B cell (primary cell): ENCODE measurements around the gene KCNH8. TPM values are rescaled to one million over a fixed set of nuclear protein-coding genes. Genes with fewer than 3 reads are reported as not detected.

ENCODE experiments used
- ATAC-seq: fragments of 200-7000 bp; cut with Tn5 transposase; one replicate; pipeline ENCODE4 v1.10.0; 2021; ENCODE audit warnings: low read depth, mild to moderate bottlenecking, moderate number of reproducible peaks, moderate library complexity
- CTCF ChIA-PET: fragments of 350-600 bp; sonication (Branson Sonifier 250); formaldehyde crosslinking; loops from one replicate; lab custom pipeline; 2021; ENCODE audit warnings: antibody characterized with exemption, inconsistent platforms; lab: Charles Lee
- POLR2A ChIA-PET: fragments of 350-600 bp; sonication (Branson Sonifier 250); formaldehyde crosslinking; loops from one replicate; lab custom pipeline; 2021; ENCODE audit warnings: antibody characterized with exemption; lab: Charles Lee
- DNase-seq: peaks from one replicate; pipeline ENCODE4 v3.0.0; 2013
- H2AFZ ChIP-seq: 2 replicates; pipeline ENCODE4 v1.6.1; 2012; ENCODE audit warnings: mild to moderate bottlenecking, low read depth, low read length; ENCODE audit not compliant: insufficient read depth, poor library complexity, severe bottlenecking
- H3K27ac ChIP-seq, 2 donors: 1 replicate in 1 of 2; 2 replicates in 1 of 2; pipeline ENCODE4 v1.5.1; 2012 to 2013; ENCODE audit warnings: low read length in 2 of 2, mild to moderate bottlenecking in 2 of 2, moderate library complexity in 1 of 2
- H3K27me3 ChIP-seq, 4 experiments: fragments of 200-600 bp in 1 of 4; sonication (generic) in 1 of 4; replicated peaks in 1 of 4; 1 replicate in 2 of 4; 2 replicates in 2 of 4; pipeline versions ENCODE4 v1.6.1 to v1.7.0; 2013 to 2016; ENCODE audit warnings: low read length in 3 of 4, mild to moderate bottlenecking in 2 of 4, mixed read lengths in 1 of 4, moderate library complexity in 1 of 4; ENCODE audit not compliant: insufficient read depth in 4 of 4, control insufficient read depth in 3 of 4; ENCODE audit errors: control extremely low read depth in 1 of 4
- H3K36me3 ChIP-seq, 2 experiments: replicated peaks in 1 of 2; 1 replicate in 1 of 2; 2 replicates in 1 of 2; pipeline versions ENCODE4 v1.6.1 to v1.7.1; 2013; ENCODE audit warnings: low read length in 1 of 2; ENCODE audit not compliant: insufficient read depth in 2 of 2, control insufficient read depth in 1 of 2; ENCODE audit errors: control extremely low read depth in 1 of 2, extremely low read depth in 1 of 2
- H3K4me1 ChIP-seq, 2 donors: fragments of 200-600 bp in 1 of 2; sonication (generic) in 1 of 2; 1 replicate in 1 of 2; 2 replicates in 1 of 2; pipeline versions ENCODE4 v1.5.1 to v1.6.1; 2013 to 2017; ENCODE audit warnings: low read length in 2 of 2; ENCODE audit not compliant: control insufficient read depth in 2 of 2, insufficient read depth in 2 of 2
- H3K4me2 ChIP-seq: replicated peaks from 2 replicates; pipeline ENCODE3; 2012; ENCODE audit warnings: mild to moderate bottlenecking, low read depth, low read length; ENCODE audit not compliant: poor library complexity, severe bottlenecking
- H3K4me3 ChIP-seq, 5 experiments: fragments of 200-600 bp in 1 of 5; sonication (generic) in 1 of 5; 1 replicate in 3 of 5; 2 replicates in 2 of 5; pipeline versions ENCODE4 v1.5.1 to v1.7.0; 2011 to 2016; ENCODE audit warnings: low read length in 4 of 5, mild to moderate bottlenecking in 4 of 5, low read depth in 2 of 5, control low read depth in 1 of 5, moderate library complexity in 1 of 5; ENCODE audit not compliant: insufficient read depth in 1 of 5; ENCODE audit errors: control extremely low read depth in 1 of 5, extremely low read depth in 1 of 5
- H3K79me2 ChIP-seq: fragments of 200-600 bp; sonication (generic); one replicate; pipeline ENCODE4 v1.6.0; 2016; ENCODE audit warnings: low read length; ENCODE audit not compliant: control insufficient read depth, insufficient read depth
- H3K9ac ChIP-seq: fragments of 200-600 bp; sonication (generic); 2 replicates; pipeline ENCODE4 v1.6.1; 2017; ENCODE audit warnings: mild to moderate bottlenecking, low read length, moderate library complexity
- H3K9me3 ChIP-seq, 3 donors: one replicate each; pipeline versions ENCODE4 v1.6.1 to v1.7.1; 2013; ENCODE audit warnings: low read length in 2 of 3; ENCODE audit not compliant: control insufficient read depth in 2 of 3, insufficient read depth in 1 of 3; ENCODE audit errors: control extremely low read depth in 1 of 3
- H4K20me1 ChIP-seq: 2 replicates; pipeline ENCODE4 v1.6.0; 2012; ENCODE audit warnings: mild to moderate bottlenecking, low read length; ENCODE audit not compliant: insufficient read depth, control insufficient read depth, poor library complexity, severe bottlenecking
- H3K27ac Mint-ChIP-seq: one replicate; pipeline ENCODE4 v1.8.0; 2021; ENCODE audit warnings: mixed read lengths
- H3K27me3 Mint-ChIP-seq: one replicate; pipeline ENCODE4 v1.8.0; 2021; ENCODE audit warnings: mixed read lengths
- H3K4me1 Mint-ChIP-seq: one replicate; pipeline ENCODE4 v1.8.0; 2021; ENCODE audit warnings: mixed read lengths
- H3K4me3 Mint-ChIP-seq: one replicate; pipeline ENCODE4 v1.8.0; 2021; ENCODE audit warnings: mixed read lengths
- H3K9me3 Mint-ChIP-seq: one replicate; pipeline ENCODE4 v1.8.0; 2022; ENCODE audit warnings: mixed read lengths; ENCODE audit not compliant: insufficient read depth
- CTCF ChIP-seq: fragments of 200-600 bp; IDR thresholded peaks from one replicate; pipeline ENCODE4 v1.8.0; 2022; ENCODE audit warnings: antibody characterized with exemption, mild to moderate bottlenecking
- EZH2 ChIP-seq: IDR thresholded peaks from 2 replicates; pipeline ENCODE4 v1.6.1; 2012; ENCODE audit warnings: borderline replicate concordance, low read depth, mild to moderate bottlenecking, moderate library complexity, low read length; ENCODE audit not compliant: insufficient read depth, poor library complexity, severe bottlenecking
- WGBS: methylation state at CpG from one replicate; pipeline ENCODE4 v1.1.5; 2013; ENCODE audit warnings: missing lambda C conversion rate; ENCODE audit not compliant: insufficient coverage; 5-methylcytosine and 5-hydroxymethylcytosine counted together
- intact Hi-C: fragments of 100-400 bp; cut with micrococcal nuclease; formaldehyde crosslinking; loops from one replicate; pipeline ENCODE4 v1.10.0; 2022
- polyA plus RNA-seq: library from polyadenylated mRNA; depleted of rRNA; stranded (reverse); fragments of >200 nt; gene quantifications from 2 replicates; pipeline ENCODE4 v1.2.3, GENCODE V29; 2012
- total RNA-seq, 2 donors: library from RNA; stranded (reverse); fragments of 120-200 nt in 1 of 2; gene quantifications; 1 replicate in 1 of 2; 2 replicates in 1 of 2; pipeline versions ENCODE4 v1.2.3 to v1.2.4, GENCODE V29; 2013 to 2022

The KCNH8 gene
- total and polyA plus RNA-seq, 2 donors (not counting 1 experiment from before 2014, with no cell fraction given), result 4.0 to 12.7 TPM

GRCh38 chr3:19399356-19399755 lies 251.0 kb downstream of the KCNH8 start:
- H3K4me1 Mint-ChIP-seq, result peaks cover 33% of the 10 kb centered on the region

GRCh38 chr3:19399836-19400235 lies 251.5 kb downstream of the KCNH8 start:
- Mint-ChIP-seq H3K27me3 (no peaks in the 10 kb centered on the region), H3K9me3 (no peaks in the 10 kb centered on the region), H3K4me1 (peaks cover 31% of the 10 kb centered on the region), H3K27ac (no peak overlapping the region), H3K4me3 (no peak overlapping the region)
- Histone ChIP-seq H3K9ac (no peak overlapping the region), H3K9me3 (no peaks in the 10 kb centered on the region), H3K4me2 (no peak overlapping the region), H3K27ac (no peak overlapping the region), H4K20me1 (no peaks in the 10 kb centered on the region), H3K36me3 (peaks cover 0 to 3% of the 10 kb centered on the region in 2 experiments), H2AFZ (no peak overlapping the region), H3K4me3 (no peak overlapping the region), H3K27me3 (no peaks in the 10 kb centered on the region), H3K79me2 (no peaks in the 10 kb centered on the region), H3K4me1 (peaks cover 14 to 26% of the 10 kb centered on the region in 2 donors)
- no peak for ATAC-seq
- CTCF ChIA-PET, result interaction anchor here (0.8 kb wide), 1 partner anchor 37 kb away, joined by 5 read pairs; no protein-coding TSS in a partner anchor
- DNase-seq, result no peak
- intact Hi-C loops, result no loop called here
- TF ChIP-seq EZH2 (no peak), CTCF (no peak)
- 78% methylated on average over 1 of the region's 2 CpGs for WGBS
- POLR2A ChIA-PET, result interaction anchor here (0.6 kb wide), 1 partner anchor 105 kb away, joined by 5 read pairs; no protein-coding TSS in a partner anchor

More at GRCh38 chr3:19399356-19399755, 251.0 kb downstream of the KCNH8 start:
- CTCF ChIA-PET, result interaction anchor here (0.6 kb wide), 1 partner anchor 120 kb away, joined by 4 read pairs; no protein-coding TSS in a partner anchor
- TF ChIP-seq CTCF (no peak), EZH2 (no peak)
- Histone ChIP-seq H3K36me3 (peaks cover 0 to 3% of the 10 kb centered on the region in 2 experiments), H3K4me3 (no peak overlapping the region), H3K9ac (no peak overlapping the region), H3K4me1 (peaks cover 15 to 26% of the 10 kb centered on the region in 2 donors), H3K79me2 (no peaks in the 10 kb centered on the region), H3K9me3 (no peaks in the 10 kb centered on the region), H3K27ac (no peak overlapping the region), H3K4me2 (no peak overlapping the region), H3K27me3 (no peaks in the 10 kb centered on the region), H2AFZ (no peak overlapping the region), H4K20me1 (no peaks in the 10 kb centered on the region)
- WGBS, result no CpG with 5 or more reads among the region's 1 CpG
- H3K27me3 Mint-ChIP-seq, result no peaks in the 10 kb centered on the region
- POLR2A ChIA-PET, result no interaction called here
- intact Hi-C loops, result no loop called here
- ATAC-seq (no peak), DNase-seq (no peak)
- H3K27ac Mint-ChIP-seq, result no peak overlapping the region
- no peaks in the 10 kb centered on the region for H3K9me3 Mint-ChIP-seq
- H3K4me3 Mint-ChIP-seq, result no peak overlapping the region
